Epithelial cell of umbilical artery (primary cell): Measurements from ENCODE around the gene ARSD. TPM values are rescaled to one million over a fixed set of nuclear protein-coding genes. Genes with fewer than 3 reads are reported as not detected.

Experiments
- total RNA-seq: library from RNA; depleted of rRNA; stranded (reverse); fragments of >200 nt; gene quantifications from 2 replicates; pipeline ENCODE4 v1.2.3, GENCODE V29; 2014

ARSD gene
- total RNA-seq: 15.6 and 22.9 TPM in 2 replicates

DNA sequence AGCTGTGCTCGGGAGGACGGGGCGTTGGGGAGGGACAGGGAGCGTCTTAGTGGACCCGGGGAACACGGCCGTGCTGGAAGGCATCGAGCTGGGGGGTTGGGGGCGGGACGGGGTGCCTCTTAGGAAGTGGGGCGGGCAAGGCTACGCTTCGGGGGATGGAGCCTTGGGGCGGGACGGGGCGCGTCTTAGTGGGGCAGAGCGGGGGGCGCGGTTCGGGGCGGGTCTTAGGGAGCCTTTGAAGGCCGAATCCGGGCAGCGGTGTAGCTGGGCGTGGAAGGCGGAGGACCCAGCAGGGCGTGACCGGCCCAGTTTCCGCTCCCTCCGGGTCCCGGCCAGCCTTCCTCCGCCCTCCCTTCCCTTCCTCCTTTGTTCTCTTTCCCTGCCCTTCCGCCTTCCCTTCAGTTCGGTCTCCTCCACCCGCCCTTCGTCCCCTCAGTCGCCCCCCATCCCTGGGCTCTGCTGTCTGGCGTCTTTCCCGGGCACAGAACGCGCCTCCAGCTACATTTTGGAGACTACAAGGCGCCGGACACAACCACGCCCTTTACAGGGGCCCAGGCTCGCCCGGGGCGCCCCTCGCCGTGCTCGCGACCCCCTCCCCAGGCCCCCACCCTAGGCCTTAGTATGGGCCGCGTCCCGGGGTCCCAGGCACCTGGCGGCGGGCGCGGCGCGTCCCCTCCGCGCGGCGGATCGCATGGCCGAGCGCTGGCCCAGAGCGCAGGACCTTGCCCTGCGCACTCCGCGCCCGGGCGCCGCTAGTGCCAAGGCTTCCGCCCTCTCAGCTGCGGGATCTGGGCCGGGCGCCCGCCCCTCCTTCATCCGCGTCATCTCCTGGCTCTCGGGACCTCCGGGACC, at the start of gene ARSD:
ARSD (minus strand) TSS at position 757 of the 852 bp plus-strand sequence; CDS start at position 693, 64 bp downstream.

Other genes with a start within 250 kb of the ARSD start
- gene CD99, start 238.0 kb downstream of the ARSD start, total RNA-seq: 169 and 214 TPM in 2 replicates
- gene XG, start 177.3 kb downstream of the ARSD start, total RNA-seq: 1.3 and 10.8 TPM in 2 replicates
- gene GYG2, start 100.4 kb downstream of the ARSD start, total RNA-seq: 0.97 and 1.4 TPM in 2 replicates
- not detected in 2 replicates for gene ARSH, start 77.2 kb upstream of the ARSD start, total RNA-seq
- gene ARSF, start 112.1 kb upstream of the ARSD start, total RNA-seq: not detected in 2 replicates